ENCODE results near the gene CHD5.
"Not testable (repeated sequence)": the region's sequence is repeated elsewhere in the genome, so short reads cannot be mapped to it uniquely, and the experiment has no call there.

Gene CHD5

GRCh38 chr1:6180268-6180706 lies at the start of gene CHD5:
CHD5 (minus strand) TSS chr1:6180321; CDS start chr1:6180023, 298 bp downstream.
- no peak for DNase-seq (ENCODE audit: insufficient read length, low spot score)
- peak; percentile 12 for TF ChIP-seq CTCF (IDR thresholded peaks at IDR 0.05; ENCODE audit: insufficient read depth, missing control alignments)
- FAIRE-seq, result no peak

GRCh38 chr1:6225651-6226050 lies 45.5 kb upstream of the CHD5 start:
- FAIRE-seq (no peak), DNase-seq (ENCODE audit: insufficient read length, low spot score) (no peak)
- no peak for TF ChIP-seq CTCF (IDR thresholded peaks at IDR 0.05; ENCODE audit: insufficient read depth, missing control alignments)

- no peak for FAIRE-seq
- no peak for DNase-seq (ENCODE audit: insufficient read length, low spot score)
- TF ChIP-seq CTCF (IDR thresholded peaks at IDR 0.05; ENCODE audit: insufficient read depth, missing control alignments), result no peak
Observed at GRCh38 chr1:6224718-6225117, 44.6 kb upstream of the CHD5 start.

GRCh38 chr1:6223617-6224016 lies 43.5 kb upstream of the CHD5 start:
- DNase-seq (ENCODE audit: insufficient read length, low spot score) (no peak), FAIRE-seq (no peak)
- TF ChIP-seq CTCF (IDR thresholded peaks at IDR 0.05; ENCODE audit: insufficient read depth, missing control alignments), result no peak

GRCh38 chr1:6222636-6223035 lies 42.5 kb upstream of the CHD5 start:
- no peak for FAIRE-seq
- no peak for TF ChIP-seq CTCF (IDR thresholded peaks at IDR 0.05; ENCODE audit: insufficient read depth, missing control alignments)
- no peak for DNase-seq (ENCODE audit: insufficient read length, low spot score)

- FAIRE-seq, result no peak
- TF ChIP-seq CTCF (IDR thresholded peaks at IDR 0.05; ENCODE audit: insufficient read depth, missing control alignments), result no peak
- no peak for DNase-seq (ENCODE audit: insufficient read length, low spot score)
Observed at GRCh38 chr1:6221210-6221784, 41.2 kb upstream of the CHD5 start.

GRCh38 chr1:6220236-6220635 lies 40.1 kb upstream of the CHD5 start:
- FAIRE-seq (no peak), DNase-seq (ENCODE audit: insufficient read length, low spot score) (no peak)
- no peak for TF ChIP-seq CTCF (IDR thresholded peaks at IDR 0.05; ENCODE audit: insufficient read depth, missing control alignments)

- not testable (repeated sequence) for FAIRE-seq; DNase-seq (ENCODE audit: insufficient read length, low spot score)
Observed at GRCh38 chr1:6219641-6220040, 39.5 kb upstream of the CHD5 start.

Data from D721Med (cell line).